Measurements from ENCODE around the gene SLC8A1.

The SLC8A1 gene

DNA sequence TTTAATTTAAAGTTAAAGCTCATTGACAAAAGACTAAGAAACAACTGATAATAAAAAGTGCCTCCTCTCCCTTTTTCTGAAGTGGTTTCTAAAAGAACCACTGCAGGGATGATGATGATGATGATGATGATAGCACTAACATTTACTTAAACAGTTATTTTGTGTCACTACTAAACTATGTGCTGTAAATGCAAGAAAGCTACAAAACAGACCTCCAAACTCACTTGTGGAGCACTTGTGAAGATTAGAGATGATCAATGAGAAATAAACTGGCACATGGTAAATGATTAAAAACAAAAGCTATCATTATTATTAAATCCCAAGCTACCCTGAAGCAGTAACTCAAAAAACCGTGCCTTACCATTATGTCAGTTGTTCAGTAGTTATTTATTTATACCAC lies 88.7 kb downstream of the SLC8A1 start:
- no peaks in the 10 kb centered on the region for H3K4me1 ChIP-seq (ENCODE audit: control insufficient read depth in 1 of 2, insufficient read depth in 1 of 2, low read depth in 1 of 2, low read length in 1 of 2)
- no peak overlapping the region for H3K27ac ChIP-seq
- TF ChIP-seq, protein P1, sequence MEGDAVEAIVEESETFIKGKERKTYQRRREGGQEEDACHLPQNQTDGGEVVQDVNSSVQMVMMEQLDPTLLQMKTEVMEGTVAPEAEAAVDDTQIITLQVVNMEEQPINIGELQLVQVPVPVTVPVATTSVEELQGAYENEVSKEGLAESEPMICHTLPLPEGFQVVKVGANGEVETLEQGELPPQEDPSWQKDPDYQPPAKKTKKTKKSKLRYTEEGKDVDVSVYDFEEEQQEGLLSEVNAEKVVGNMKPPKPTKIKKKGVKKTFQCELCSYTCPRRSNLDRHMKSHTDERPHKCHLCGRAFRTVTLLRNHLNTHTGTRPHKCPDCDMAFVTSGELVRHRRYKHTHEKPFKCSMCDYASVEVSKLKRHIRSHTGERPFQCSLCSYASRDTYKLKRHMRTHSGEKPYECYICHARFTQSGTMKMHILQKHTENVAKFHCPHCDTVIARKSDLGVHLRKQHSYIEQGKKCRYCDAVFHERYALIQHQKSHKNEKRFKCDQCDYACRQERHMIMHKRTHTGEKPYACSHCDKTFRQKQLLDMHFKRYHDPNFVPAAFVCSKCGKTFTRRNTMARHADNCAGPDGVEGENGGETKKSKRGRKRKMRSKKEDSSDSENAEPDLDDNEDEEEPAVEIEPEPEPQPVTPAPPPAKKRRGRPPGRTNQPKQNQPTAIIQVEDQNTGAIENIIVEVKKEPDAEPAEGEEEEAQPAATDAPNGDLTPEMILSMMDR (IDR thresholded peaks at IDR 0.05): no peak

DNA sequence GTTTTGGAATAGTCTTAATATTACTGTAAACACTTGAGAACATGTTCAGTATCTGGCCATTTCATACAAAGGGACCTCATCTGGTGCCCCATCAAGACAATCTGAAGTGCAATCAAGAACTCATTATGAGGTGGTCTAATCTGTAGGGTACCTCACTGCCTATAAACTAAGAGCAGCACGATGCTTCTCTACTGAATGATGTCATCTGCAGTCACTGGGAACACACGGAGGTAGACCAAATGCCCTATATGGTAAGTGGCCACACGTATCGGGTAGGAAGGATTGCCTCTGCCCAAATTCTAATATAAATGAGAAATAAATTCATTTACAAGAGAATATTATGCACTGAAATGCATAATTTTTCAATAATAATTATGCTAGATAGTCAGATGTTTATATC lies 90.4 kb downstream of the SLC8A1 start:
- Histone ChIP-seq H3K4me1 (ENCODE audit: control insufficient read depth in 1 of 2, insufficient read depth in 1 of 2, low read depth in 1 of 2, low read length in 1 of 2) (no peaks in the 10 kb centered on the region), H3K27ac (no peak overlapping the region), H3K9me3 (no peaks in the 10 kb centered on the region), H3K4me3 (ENCODE audit: low read depth in 1 of 2, low read length in 1 of 2) (no peak overlapping the region), H3K27me3 (no peaks in the 10 kb centered on the region), H3K36me3 (no peaks in the 10 kb centered on the region)
- TF ChIP-seq, protein P1 (IDR thresholded peaks at IDR 0.05): no peak

More for the DNA sequence above, 88.7 kb downstream of the SLC8A1 start:
- H3K36me3 ChIP-seq: no peaks in the 10 kb centered on the region
- H3K27me3 ChIP-seq: no peaks in the 10 kb centered on the region
- H3K9me3 ChIP-seq: no peaks in the 10 kb centered on the region
- no peak overlapping the region for H3K4me3 ChIP-seq (ENCODE audit: low read depth in 1 of 2, low read length in 1 of 2)

DNA sequence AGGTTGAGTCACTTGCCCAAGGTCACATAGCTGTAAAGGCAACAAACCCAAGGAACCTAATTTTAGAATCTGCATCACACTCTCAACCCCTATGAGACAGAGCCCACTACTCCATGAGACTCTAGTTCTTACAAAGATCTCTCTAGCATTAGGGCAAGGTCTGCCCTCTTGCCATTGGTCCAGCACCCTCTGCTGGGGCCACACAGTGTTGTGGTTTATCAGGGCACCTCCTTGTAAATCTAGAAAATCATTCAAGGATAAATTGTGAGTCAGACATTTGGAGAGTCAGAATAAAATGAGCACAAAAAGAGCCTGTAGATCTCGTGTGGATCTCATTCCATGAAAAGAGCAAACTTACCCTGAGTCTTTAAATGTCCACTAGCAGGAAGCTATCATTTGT lies 91.2 kb downstream of the SLC8A1 start:
- H3K4me1 ChIP-seq (ENCODE audit: control insufficient read depth in 1 of 2, insufficient read depth in 1 of 2, low read depth in 1 of 2, low read length in 1 of 2): no peaks in the 10 kb centered on the region
- H3K4me3 ChIP-seq (ENCODE audit: low read depth in 1 of 2, low read length in 1 of 2): no peak overlapping the region
- no peaks in the 10 kb centered on the region for H3K36me3 ChIP-seq
- TF ChIP-seq, protein P1 (IDR thresholded peaks at IDR 0.05): no peak
- no peak overlapping the region for H3K27ac ChIP-seq
- H3K9me3 ChIP-seq: no peaks in the 10 kb centered on the region
- H3K27me3 ChIP-seq: no peaks in the 10 kb centered on the region

DNA sequence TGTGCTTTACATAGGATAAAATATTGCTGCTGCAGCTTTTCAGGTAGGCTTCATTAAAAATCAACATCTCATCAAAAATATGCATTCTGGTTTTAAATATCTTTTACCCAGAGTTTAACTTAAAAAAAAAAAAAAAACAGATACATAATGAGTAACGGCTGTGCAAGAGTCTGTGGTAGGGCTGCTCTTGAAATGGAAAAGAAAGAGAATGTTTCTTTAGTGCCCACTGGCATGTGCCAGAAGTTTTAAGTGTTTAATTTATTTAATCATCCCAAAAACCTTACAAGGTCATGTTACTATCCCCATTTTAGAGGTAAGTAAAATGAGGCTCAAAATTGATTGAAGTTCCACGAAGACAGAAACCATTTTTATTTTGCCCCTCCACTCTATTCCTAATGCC lies 92.1 kb downstream of the SLC8A1 start:
- Histone ChIP-seq H3K4me3 (ENCODE audit: low read depth in 1 of 2, low read length in 1 of 2) (no peak overlapping the region), H3K36me3 (no peaks in the 10 kb centered on the region), H3K27me3 (no peaks in the 10 kb centered on the region), H3K4me1 (ENCODE audit: control insufficient read depth in 1 of 2, insufficient read depth in 1 of 2, low read depth in 1 of 2, low read length in 1 of 2) (no peaks in the 10 kb centered on the region), H3K9me3 (no peaks in the 10 kb centered on the region), H3K27ac (no peak overlapping the region)
- TF ChIP-seq, protein P1 (IDR thresholded peaks at IDR 0.05): no peak

DNA sequence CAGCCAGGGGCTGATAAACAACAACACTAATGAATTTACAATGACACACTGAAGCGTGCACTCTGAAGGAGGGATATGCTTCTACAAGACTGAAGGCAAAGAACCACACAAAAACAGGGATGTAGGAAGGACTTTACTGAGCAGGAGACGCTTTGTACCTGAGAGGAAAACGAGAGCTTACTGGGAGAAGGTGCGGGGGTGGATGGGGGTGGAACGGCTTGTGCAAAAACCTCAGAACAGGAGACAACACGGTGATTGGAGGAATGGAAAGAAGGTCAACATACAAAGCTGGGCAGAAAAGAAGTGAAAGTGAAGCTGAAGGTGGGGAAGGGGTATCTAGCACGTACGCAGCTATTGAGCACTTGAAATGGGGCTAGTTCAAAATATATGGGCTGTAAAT lies 93.1 kb downstream of the SLC8A1 start:
- Histone ChIP-seq H3K4me3 (ENCODE audit: low read depth in 1 of 2, low read length in 1 of 2) (no peak overlapping the region), H3K9me3 (no peaks in the 10 kb centered on the region), H3K27me3 (no peaks in the 10 kb centered on the region), H3K27ac (no peak overlapping the region), H3K36me3 (no peaks in the 10 kb centered on the region), H3K4me1 (ENCODE audit: control insufficient read depth in 1 of 2, insufficient read depth in 1 of 2, low read depth in 1 of 2, low read length in 1 of 2) (no peaks in the 10 kb centered on the region)
- TF ChIP-seq, protein P1 (IDR thresholded peaks at IDR 0.05): no peak

DNA sequence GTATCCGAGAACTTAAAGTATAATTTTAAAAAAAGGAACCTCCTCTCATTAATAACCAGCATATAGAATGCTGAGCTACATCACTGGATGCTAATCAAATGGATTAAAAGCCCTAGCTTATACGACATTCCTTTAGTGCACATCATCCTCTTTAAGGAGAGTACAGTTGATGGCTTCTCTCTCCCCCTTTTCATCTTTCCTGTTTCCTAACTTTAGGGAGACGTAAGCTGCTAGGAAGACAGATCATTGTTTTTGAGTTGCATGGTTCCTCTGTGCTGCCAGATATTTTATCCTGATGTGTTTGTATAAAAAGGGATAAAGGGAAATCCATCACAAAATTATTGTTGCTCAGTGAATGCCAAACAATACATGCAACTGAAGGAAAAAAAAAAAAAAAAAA lies 94.2 kb downstream of the SLC8A1 start:
- Histone ChIP-seq H3K36me3 (no peaks in the 10 kb centered on the region), H3K4me1 (ENCODE audit: control insufficient read depth in 1 of 2, insufficient read depth in 1 of 2, low read depth in 1 of 2, low read length in 1 of 2) (no peaks in the 10 kb centered on the region), H3K9me3 (no peaks in the 10 kb centered on the region), H3K27ac (no peak overlapping the region), H3K27me3 (no peaks in the 10 kb centered on the region), H3K4me3 (ENCODE audit: low read depth in 1 of 2, low read length in 1 of 2) (no peak overlapping the region)
- TF ChIP-seq, protein P1 (IDR thresholded peaks at IDR 0.05): no peak
